Lung (tissue), 12 donors: ENCODE measurements around the gene CIT. TPM values are rescaled to one million over a fixed set of nuclear protein-coding genes. Genes with fewer than 3 reads are reported as not detected.

ENCODE experiments used
- ATAC-seq: fragments of 200-7000 bp; cut with Tn5 transposase; one replicate; pipeline ENCODE4 v1.9.1; 2020; ENCODE audit warnings: moderate number of reproducible peaks; ENCODE audit not compliant: insufficient read depth, low FRiP score
- DNase-seq, 3 donors: peaks; one replicate each; pipeline ENCODE4 v3.0.0-alpha.2; 2013 to 2017
- H3K27ac ChIP-seq, 2 donors: one replicate each; pipeline ENCODE4 v1.5.1; 2013; ENCODE audit warnings: mild to moderate bottlenecking in 2 of 2, moderate library complexity in 2 of 2, control low read depth in 1 of 2, inconsistent platforms in 1 of 2, low read depth in 1 of 2, low read length in 1 of 2
- H3K27me3 ChIP-seq, 3 donors: one replicate each; pipeline ENCODE4 v1.5.1; 2013; ENCODE audit warnings: low read length in 2 of 3; ENCODE audit not compliant: control insufficient read depth in 3 of 3, insufficient read depth in 3 of 3
- H3K36me3 ChIP-seq, 4 donors: one replicate each; pipeline ENCODE4 v1.5.1; 2013; ENCODE audit warnings: low read length in 4 of 4, mild to moderate bottlenecking in 1 of 4, moderate library complexity in 1 of 4; ENCODE audit not compliant: control insufficient read depth in 4 of 4, insufficient read depth in 4 of 4
- H3K4me1 ChIP-seq, 5 donors: one replicate each; pipeline ENCODE4 v1.5.1; 2013; ENCODE audit warnings: low read length in 5 of 5, mild to moderate bottlenecking in 2 of 5, moderate library complexity in 1 of 5; ENCODE audit not compliant: control insufficient read depth in 5 of 5, insufficient read depth in 5 of 5
- H3K4me3 ChIP-seq: one replicate; pipeline ENCODE4 v1.5.1; 2013; ENCODE audit warnings: mild to moderate bottlenecking, control low read depth, moderate library complexity
- H3K9ac ChIP-seq, 2 donors: one replicate each; pipeline ENCODE4 v1.5.1; 2013; ENCODE audit warnings: low read length in 2 of 2, control low read depth in 1 of 2; ENCODE audit not compliant: insufficient read depth in 1 of 2
- H3K9me3 ChIP-seq, 4 donors: one replicate each; pipeline ENCODE4 v1.5.1; 2013; ENCODE audit warnings: low read length in 3 of 4, mild to moderate bottlenecking in 1 of 4, moderate library complexity in 1 of 4; ENCODE audit not compliant: control insufficient read depth in 4 of 4, insufficient read depth in 3 of 4
- CTCF ChIP-seq: IDR thresholded peaks from 2 replicates; pipeline ENCODE4 v1.5.1; 2012; ENCODE audit warnings: mild to moderate bottlenecking; ENCODE audit errors: control extremely low read depth, extremely low read depth
- WGBS, 2 donors: extraction: QIAGEN DNeasy Blood & Tissue Kit; methylation state at CpG; one replicate each; pipeline ENCODE4 v1.1.7; 2013; 5-methylcytosine and 5-hydroxymethylcytosine counted together
- polyA plus RNA-seq, 2 donors: library from polyadenylated mRNA; stranded (reverse); fragments of 200-250 nt; gene quantifications; one replicate each; pipeline ENCODE4 v1.2.1, GENCODE V29; 2013
- total RNA-seq, 2 donors: library from RNA; depleted of rRNA in 1 of 2; stranded (reverse); fragments of >200 nt in 1 of 2; gene quantifications; one replicate each; pipeline ENCODE4 v1.2.1, GENCODE V29; 2014 to 2021
- donor health status: control.
- donor health status: control.
- donor health status: Bipolar disorder and iron deficiency.
- donor health status: healthy.
- donor health status: DM: yes; HTN: yes; CAD: no.

Gene CIT
- total and polyA plus RNA-seq, 4 donors, result 5.0 to 29.3 (median 14.9) TPM

DNA sequence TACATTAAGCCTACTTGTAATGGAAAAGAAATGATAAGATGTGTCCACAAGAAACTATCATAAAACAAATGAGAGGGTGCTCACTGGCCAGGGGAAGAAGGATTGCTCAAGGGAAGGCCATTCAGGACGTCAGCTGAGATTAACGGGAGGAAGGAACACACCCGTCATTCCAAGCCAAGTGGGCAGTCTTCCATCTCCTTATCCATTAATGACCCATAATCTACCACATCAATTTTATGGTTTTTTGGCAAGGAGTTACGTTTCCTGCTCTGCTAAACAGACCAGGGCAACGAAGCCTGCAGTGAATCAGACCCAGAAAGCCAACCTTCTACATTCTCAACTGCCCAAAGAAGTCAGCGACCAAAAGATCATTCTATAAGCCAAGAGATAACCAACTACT is 184.1 kb downstream of the CIT start:
- no peak overlapping the region for H3K9ac ChIP-seq
- DNase-seq (peak; percentile 61 to 92 (median 89)), ATAC-seq (peak; percentile 60)
- H3K36me3 ChIP-seq, result peaks cover 0 to 2% (median under 1%) of the 10 kb centered on the region in 4 donors
- 28 to 54% methylated on average over 6 of the region's 6 CpGs for WGBS, 2 donors
- no peaks in the 10 kb centered on the region for H3K9me3 ChIP-seq
- H3K4me1 ChIP-seq, result peaks cover 0 to 25% (median 20%) of the 10 kb centered on the region in 5 donors
- TF ChIP-seq CTCF, result no peak
- H3K27me3 ChIP-seq, result no peaks in the 10 kb centered on the region
- peak overlapping the region in 1 of 2 donors; percentile 43 for H3K27ac ChIP-seq
- H3K4me3 ChIP-seq, result no peak overlapping the region

GRCh38 chr12:119692410-119692809 is 184.7 kb downstream of the CIT start:
- DNase-seq, result peak in 2 of 3 donors; percentile 44 to 54
- no peaks in the 10 kb centered on the region for H3K27me3 ChIP-seq
- peak overlapping the region in 1 of 2 donors; percentile 48 for H3K27ac ChIP-seq
- ATAC-seq, result no peak
- no peaks in the 10 kb centered on the region for H3K9me3 ChIP-seq
- 61 to 69% methylated on average over 5 of the region's 5 CpGs for WGBS, 2 donors
- no peak overlapping the region for H3K9ac ChIP-seq
- H3K36me3 ChIP-seq, result peaks cover 0 to 2% (median under 1%) of the 10 kb centered on the region in 4 donors
- no peak for TF ChIP-seq CTCF
- peaks cover 0 to 25% (median 20%) of the 10 kb centered on the region in 5 donors for H3K4me1 ChIP-seq
- no peak overlapping the region for H3K4me3 ChIP-seq

DNA sequence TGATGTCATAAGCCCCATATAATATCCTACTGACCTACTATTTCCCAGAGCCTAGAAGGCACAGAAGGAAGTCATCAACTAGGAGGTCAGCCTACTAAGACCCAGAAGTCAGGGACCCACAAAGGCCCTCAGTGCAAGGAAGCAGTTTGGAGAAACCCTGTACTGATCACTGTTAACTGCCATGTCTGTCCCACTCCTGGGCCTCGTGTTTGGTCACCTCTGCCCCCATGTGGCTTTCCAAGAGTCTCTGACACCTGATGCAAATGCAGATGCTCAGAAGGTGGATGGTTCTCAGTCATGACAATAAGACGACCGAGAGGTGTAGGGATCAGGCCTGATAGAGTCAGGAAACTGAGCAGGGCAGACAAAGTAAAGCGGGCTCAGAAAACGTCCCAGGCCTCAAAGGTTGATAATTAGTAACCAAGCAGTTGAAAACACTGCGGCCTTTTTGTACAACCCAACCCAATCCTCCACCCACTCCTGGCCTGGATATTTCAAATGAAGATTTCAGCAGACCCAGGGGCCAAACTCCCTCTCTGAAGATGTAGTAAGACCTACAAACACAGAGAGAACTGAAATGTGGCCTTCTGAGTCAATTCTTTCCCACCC is 185.8 kb downstream of the CIT start:
- no peak for TF ChIP-seq CTCF
- DNase-seq (no peak), ATAC-seq (no peak)
- peaks cover 0 to 2% (median under 1%) of the 10 kb centered on the region in 4 donors for H3K36me3 ChIP-seq
- 93% methylated on average over 6 of the region's 6 CpGs for WGBS, 2 donors
- no peaks in the 10 kb centered on the region for H3K9me3 ChIP-seq
- no peak overlapping the region for H3K9ac ChIP-seq
- H3K27ac ChIP-seq, result no peak overlapping the region
- H3K4me3 ChIP-seq, result no peak overlapping the region
- H3K4me1 ChIP-seq, result peaks cover 0 to 25% (median 20%) of the 10 kb centered on the region in 5 donors
- no peaks in the 10 kb centered on the region for H3K27me3 ChIP-seq
